GM20431 (cell line): ENCODE results near the gene FGF2.

ENCODE experiments used
- in situ Hi-C: fragments of 300-500 bp; cut with MseI, MboI; formaldehyde crosslinking; loops from one replicate; pipeline ENCODE4 v1.15.0; 2020; ENCODE audit warnings: low sequenced_read_pairs; ENCODE audit not compliant: unreplicated experiment

The FGF2 gene

GRCh38 chr4:122882857-122883735 is 56.5 kb downstream of the FGF2 start:
- in situ Hi-C loops = no loop called here

- in situ Hi-C loops = no loop called here
Measured at GRCh38 chr4:122884499-122884898, 57.9 kb downstream of the FGF2 start.

GRCh38 chr4:122889726-122890125 is 63.1 kb downstream of the FGF2 start:
- in situ Hi-C loops = no loop called here

- in situ Hi-C loops = no loop called here
Measured at GRCh38 chr4:122890147-122890795, 63.6 kb downstream of the FGF2 start.

GRCh38 chr4:122894827-122895226 is 68.2 kb downstream of the FGF2 start:
- in situ Hi-C loops = no loop called here

- in situ Hi-C loops = no loop called here
Measured at GRCh38 chr4:122895336-122895995, 68.8 kb downstream of the FGF2 start.

- in situ Hi-C loops = no loop called here
Measured at GRCh38 chr4:122896270-122896669, 69.6 kb downstream of the FGF2 start.

- in situ Hi-C loops = no loop called here
Measured at GRCh38 chr4:122898370-122899150, 71.9 kb downstream of the FGF2 start.

GRCh38 chr4:122899682-122900081 is 73.1 kb downstream of the FGF2 start:
- in situ Hi-C loops = loop anchor here (10.0 kb wide), 1 partner anchor 145 kb away; no protein-coding TSS in a partner anchor

- in situ Hi-C loops = loop anchor here (10.0 kb wide), 1 partner anchor 146 kb away; no protein-coding TSS in a partner anchor
Measured at GRCh38 chr4:122900314-122900713, 73.7 kb downstream of the FGF2 start.

- in situ Hi-C loops = loop anchor here (10.0 kb wide), 1 partner anchor 147 kb away; no protein-coding TSS in a partner anchor
Measured at GRCh38 chr4:122901247-122902010, 74.8 kb downstream of the FGF2 start.

GRCh38 chr4:122903766-122904288 is 77.2 kb downstream of the FGF2 start:
- in situ Hi-C loops = loop anchor here (10.0 kb wide), 1 partner anchor 149 kb away; no protein-coding TSS in a partner anchor

- in situ Hi-C loops = loop anchor here (10.0 kb wide), 1 partner anchor 152 kb away; no protein-coding TSS in a partner anchor
Measured at GRCh38 chr4:122906859-122907305, 80.3 kb downstream of the FGF2 start.

- in situ Hi-C loops = loop anchor here (10.0 kb wide), 1 partner anchor 153 kb away; no protein-coding TSS in a partner anchor
Measured at GRCh38 chr4:122908223-122908622, 81.6 kb downstream of the FGF2 start.

GRCh38 chr4:122909683-122910082 is 83.1 kb downstream of the FGF2 start:
- in situ Hi-C loops = loop anchor here (10.0 kb wide), 1 partner anchor 155 kb away; no protein-coding TSS in a partner anchor

GRCh38 chr4:122911588-122911987 is 85.0 kb downstream of the FGF2 start:
- in situ Hi-C loops = no loop called here

- in situ Hi-C loops = no loop called here
Measured at GRCh38 chr4:122912810-122913575, 86.4 kb downstream of the FGF2 start.
